Sigmoid colon (tissue), 7 donors: Measurements from ENCODE around the gene CYB561A3. TPM values are rescaled to one million over a fixed set of nuclear protein-coding genes. Genes with fewer than 3 reads are reported as not detected.
A peak's percentile ranks its signal among the peaks of the same experiment; 100 is the strongest.

Source experiments
- DNase-seq: peaks from one replicate; pipeline ENCODE4 v3.0.0-alpha.2; 2019
- H3K27ac ChIP-seq, 4 donors: fragments of 200-600 bp; sonication (generic); one replicate each; pipeline ENCODE4 v1.5.1; 2016 to 2019; ENCODE audit warnings: mild to moderate bottlenecking in 1 of 4
- H3K27me3 ChIP-seq, 3 donors: fragments of 200-600 bp; sonication (generic); one replicate each; pipeline ENCODE4 v1.5.1; 2019; ENCODE audit warnings: mild to moderate bottlenecking in 1 of 3
- H3K36me3 ChIP-seq, 4 donors: fragments of 200-600 bp; sonication (generic); one replicate each; pipeline ENCODE4 v1.5.1; 2016 to 2019
- H3K4me1 ChIP-seq, 4 donors: fragments of 200-600 bp; sonication (generic); one replicate each; pipeline ENCODE4 v1.5.1; 2017 to 2019
- H3K4me3 ChIP-seq, 4 donors: fragments of 200-600 bp; sonication (generic); one replicate each; pipeline ENCODE4 v1.5.1; 2017 to 2019; ENCODE audit warnings: mild to moderate bottlenecking in 2 of 4, moderate library complexity in 1 of 4
- H3K9me3 ChIP-seq, 4 donors: fragments of 200-600 bp in 3 of 4; sonication (generic) in 3 of 4; one replicate each; pipeline versions ENCODE4 v1.5.1 to v1.6.1; 2013 to 2019
- CTCF ChIP-seq, 4 experiments: fragments of 450-650 bp in 3 of 4; fragments of 200-600 bp in 1 of 4; IDR thresholded peaks; one replicate each; pipeline ENCODE4 v1.5.1; 2016 to 2019; ENCODE audit warnings: antibody characterized with exemption in 4 of 4, mild to moderate bottlenecking in 3 of 4, moderate library complexity in 2 of 4
- EP300 ChIP-seq, 4 donors: sonication (generic); formaldehyde crosslinking; IDR thresholded peaks; one replicate each; pipeline ENCODE4 v1.6.1; 2017; ENCODE audit warnings: antibody characterized with exemption in 4 of 4
- POLR2A ChIP-seq, 2 donors: fragments of 450-650 bp; IDR thresholded peaks; one replicate each; pipeline ENCODE4 v1.6.1; 2016; ENCODE audit warnings: antibody characterized with exemption in 2 of 2, mild to moderate bottlenecking in 2 of 2, moderate library complexity in 2 of 2
- POLR2AphosphoS5 ChIP-seq, 4 donors: sonication (generic); formaldehyde crosslinking; IDR thresholded peaks; one replicate each; pipeline ENCODE4 v1.6.1; 2017; ENCODE audit warnings: antibody characterized with exemption in 4 of 4
- WGBS, 2 donors: extraction: QIAGEN DNeasy Blood & Tissue Kit; methylation state at CpG; one replicate each; pipeline ENCODE4 v1.1.7; 2013; 5-methylcytosine and 5-hydroxymethylcytosine counted together
- intact Hi-C: fragments of 100-400 bp; cut with DNase I; formaldehyde crosslinking; loops from one replicate; pipeline ENCODE4 v1.15.1; 2023
- polyA plus RNA-seq, 3 donors: library from polyadenylated mRNA; stranded (reverse); fragments of 200-250 nt; gene quantifications; one replicate each; pipeline ENCODE4 v1.2.3, GENCODE V29; 2013
- total RNA-seq, 4 donors: library from RNA; depleted of rRNA; stranded (reverse); fragments of >200 nt; gene quantifications; one replicate each; pipeline ENCODE4 v1.1.0, GENCODE V29; 2016
- donor health status: healthy with polysubstance abuse.
- donor health status: Bipolar disorder and iron deficiency.
- donor health status: healthy.

CYB561A3 gene, protein sequence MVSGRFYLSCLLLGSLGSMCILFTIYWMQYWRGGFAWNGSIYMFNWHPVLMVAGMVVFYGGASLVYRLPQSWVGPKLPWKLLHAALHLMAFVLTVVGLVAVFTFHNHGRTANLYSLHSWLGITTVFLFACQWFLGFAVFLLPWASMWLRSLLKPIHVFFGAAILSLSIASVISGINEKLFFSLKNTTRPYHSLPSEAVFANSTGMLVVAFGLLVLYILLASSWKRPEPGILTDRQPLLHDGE
- total RNA-seq (10 to 100 TPM; 17.3 to 39.6 (median 30.5) TPM), polyA plus RNA-seq (10 to 100 TPM; 35.1 to 66.2 (median 39.6) TPM)

DNA sequence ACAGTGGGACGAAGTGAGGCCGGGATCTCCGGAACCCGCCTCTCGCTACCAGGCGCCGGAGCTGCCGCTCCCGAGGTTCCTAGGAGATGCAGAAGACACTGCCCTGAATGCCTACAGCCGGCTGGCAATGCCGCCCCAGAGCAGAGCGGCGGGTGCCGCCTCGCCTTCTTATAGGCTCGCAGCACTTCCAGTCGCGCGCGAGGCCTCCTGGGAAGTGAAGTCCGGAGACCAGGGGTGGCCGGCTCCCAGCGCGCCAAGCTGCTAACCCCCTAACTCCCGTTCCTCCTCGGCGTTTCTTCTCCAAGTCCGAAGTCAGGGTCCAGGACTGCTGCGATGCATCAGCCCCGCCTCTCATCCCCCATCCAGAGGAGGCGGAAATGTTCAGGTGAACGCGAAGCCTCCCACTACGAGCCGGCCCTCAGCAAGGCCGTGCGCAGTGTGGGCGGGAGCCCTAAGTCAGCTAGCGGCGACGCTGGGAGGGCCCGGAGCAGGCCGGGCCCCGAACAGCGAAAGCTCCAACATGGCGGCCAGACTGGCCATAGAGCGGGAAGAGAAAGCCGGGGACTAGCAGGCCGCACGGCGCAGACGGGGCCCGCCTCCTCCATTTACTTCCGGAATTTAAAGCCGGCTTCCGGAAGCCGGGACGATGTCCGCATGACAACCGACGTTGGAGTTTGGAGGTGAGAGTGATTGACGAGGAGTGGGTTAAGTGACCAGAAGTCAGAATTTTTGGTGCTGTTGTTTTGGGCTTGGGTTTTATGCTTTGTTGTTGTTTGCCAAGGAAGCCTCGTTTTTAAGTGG lies at the start of gene CYB561A3, which contains the start of gene TMEM138:
Gene CYB561A3 (minus strand): TSS at position 142 of the 801 bp plus-strand sequence. CDS start 5,169 bp downstream, outside the sequence.
Gene TMEM138 (plus strand): TSS at position 634 of the 801 bp plus-strand sequence. CDS start 2,017 bp downstream, outside the sequence.
- Histone ChIP-seq H3K27ac (peak within 1 kb of the TSS; percentile 90 to 100 (median 96)), H3K9me3 (no peaks in the 10 kb centered on the region), H3K36me3 (peaks cover 6 to 33% (median 26%) of the 10 kb centered on the region in 4 donors), H3K4me1 (peaks cover 2 to 30% (median 27%) of the 10 kb centered on the region in 4 donors), H3K4me3 (peak within 1 kb of the TSS; percentile 56 to 70 (median 64)), H3K27me3 (no peaks in the 10 kb centered on the region)
- intact Hi-C loops, result loop anchor here (1.0 to 2.0 kb wide), 2 partner anchors 29 to 69 kb away; partner anchors contain the start of genes DDB1, SDHAF2 and TKFC
- peak; percentile 97 for DNase-seq
- 0% methylated on average over 63 of the region's 63 CpGs for WGBS, 2 donors
- TF ChIP-seq EP300 (IDR thresholded peaks at IDR 0.05) (no peak), POLR2AphosphoS5 (IDR thresholded peaks at IDR 0.05) (peak; percentile 90 to 94 (median 92)), POLR2A (IDR thresholded peaks at IDR 0.05) (peak; percentile 47 to 85)

DNA sequence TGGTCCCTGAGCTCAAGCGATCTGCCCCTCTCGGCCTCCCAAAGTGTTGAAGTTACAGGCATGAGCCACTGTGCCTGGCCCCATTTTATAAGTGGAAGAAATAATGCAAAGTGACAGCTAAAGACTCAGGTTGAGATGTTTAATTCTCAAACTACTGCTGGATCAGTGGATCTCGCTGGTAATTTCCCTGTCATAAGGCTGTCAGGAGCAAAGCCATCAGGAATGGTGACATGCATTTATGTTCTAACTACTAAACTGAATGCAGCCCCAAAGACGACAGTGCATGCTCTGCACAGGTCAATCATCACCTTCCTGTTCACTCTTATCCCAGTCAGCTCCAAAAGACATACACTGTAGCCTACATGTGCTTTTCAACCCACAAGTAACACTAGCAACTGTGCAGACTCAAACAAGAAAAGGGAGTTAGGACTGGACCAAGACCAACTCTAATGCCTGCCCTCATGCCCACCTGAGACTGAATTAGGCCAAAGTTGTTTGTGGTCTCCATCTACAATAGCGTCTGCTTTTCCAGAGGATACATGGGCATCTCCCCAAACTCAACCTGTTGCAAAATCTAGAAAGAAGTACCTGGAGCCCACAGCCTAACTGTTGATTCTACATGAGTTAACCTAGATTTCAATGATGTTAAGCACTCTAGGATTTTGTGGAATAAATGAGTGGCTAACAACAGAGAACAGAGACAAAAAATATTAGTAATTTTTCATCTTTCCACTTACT lies 45.5 kb upstream of the CYB561A3 start:
- no peak overlapping the region for H3K4me3 ChIP-seq
- TF ChIP-seq POLR2A (IDR thresholded peaks at IDR 0.05) (no peak), EP300 (IDR thresholded peaks at IDR 0.05) (no peak), CTCF (IDR thresholded peaks at IDR 0.05) (no peak), POLR2AphosphoS5 (IDR thresholded peaks at IDR 0.05) (no peak)
- no peaks in the 10 kb centered on the region for H3K9me3 ChIP-seq
- no peaks in the 10 kb centered on the region for H3K27me3 ChIP-seq
- no peaks in the 10 kb centered on the region for H3K4me1 ChIP-seq
- peak overlapping the region in 3 of 4 donors; percentile 28 to 49 (median 47) for H3K27ac ChIP-seq
- DNase-seq, result no peak
- intact Hi-C loops, result no loop called here
- 95 to 97% methylated on average over 5 of the region's 5 CpGs for WGBS, 2 donors
- peaks cover 41 to 100% (median 81%) of the 10 kb centered on the region in 4 donors for H3K36me3 ChIP-seq

DNA sequence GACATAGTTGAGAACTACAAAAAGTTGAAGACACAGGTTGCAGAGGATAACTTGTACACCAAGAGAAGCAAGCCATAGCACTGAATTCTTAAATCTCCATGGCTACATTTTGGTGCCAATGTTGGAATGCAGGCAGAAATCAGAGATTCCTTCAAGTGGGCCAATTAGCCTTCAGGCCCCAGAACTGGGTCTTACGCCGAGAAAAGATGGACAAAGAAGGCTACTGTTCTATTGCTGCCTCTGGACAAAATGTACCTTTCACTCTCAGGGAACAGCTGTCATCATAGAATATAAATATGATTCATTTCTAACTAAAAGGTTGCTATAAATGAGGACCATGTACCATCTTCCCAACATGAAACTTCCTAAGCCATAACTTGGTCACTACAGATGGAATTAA lies 44.4 kb upstream of the CYB561A3 start:
- no peaks in the 10 kb centered on the region for H3K4me1 ChIP-seq
- intact Hi-C loops, result no loop called here
- WGBS, 2 donors, result 90 to 94% methylated on average over 2 of the region's 2 CpGs
- TF ChIP-seq EP300 (IDR thresholded peaks at IDR 0.05) (no peak), CTCF (IDR thresholded peaks at IDR 0.05) (no peak), POLR2AphosphoS5 (IDR thresholded peaks at IDR 0.05) (no peak), POLR2A (IDR thresholded peaks at IDR 0.05) (no peak)
- DNase-seq, result no peak
- H3K27ac ChIP-seq, result peak overlapping the region in 3 of 4 donors; percentile 28 to 49 (median 47)
- peaks cover 31 to 100% (median 70%) of the 10 kb centered on the region in 4 donors for H3K36me3 ChIP-seq
- H3K4me3 ChIP-seq, result no peak overlapping the region
- H3K27me3 ChIP-seq, result no peaks in the 10 kb centered on the region
- H3K9me3 ChIP-seq, result no peaks in the 10 kb centered on the region

DNA sequence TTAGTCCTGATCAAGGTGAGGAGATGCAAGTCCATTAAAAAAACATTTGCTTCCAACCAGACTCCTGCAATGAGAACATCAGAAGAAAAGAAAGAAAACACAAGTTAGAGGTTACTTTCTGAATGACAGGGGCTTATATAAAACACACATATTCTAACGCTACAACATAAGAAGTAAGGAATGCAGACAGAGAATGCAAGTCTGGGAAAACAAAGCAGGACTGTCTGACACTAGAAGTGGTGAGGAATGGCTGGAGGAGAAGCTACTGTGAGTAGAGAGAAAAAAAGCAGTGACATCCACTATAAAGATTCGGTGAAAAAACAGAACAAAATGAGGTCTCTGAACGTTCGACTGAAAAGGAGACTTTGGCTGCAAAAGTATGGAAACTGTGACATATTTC lies 43.0 kb upstream of the CYB561A3 start:
- H3K4me1 ChIP-seq, result no peaks in the 10 kb centered on the region
- peaks cover 26 to 100% (median 55%) of the 10 kb centered on the region in 4 donors for H3K36me3 ChIP-seq
- DNase-seq, result no peak
- no peaks in the 10 kb centered on the region for H3K9me3 ChIP-seq
- WGBS, 2 donors, result 89 to 90% methylated on average over 4 of the region's 4 CpGs
- no peak overlapping the region for H3K4me3 ChIP-seq
- intact Hi-C loops, result no loop called here
- TF ChIP-seq CTCF (IDR thresholded peaks at IDR 0.05) (no peak), EP300 (IDR thresholded peaks at IDR 0.05) (no peak), POLR2AphosphoS5 (IDR thresholded peaks at IDR 0.05) (no peak), POLR2A (IDR thresholded peaks at IDR 0.05) (no peak)
- H3K27ac ChIP-seq, result peak overlapping the region in 1 of 4 donors; percentile 41
- H3K27me3 ChIP-seq, result no peaks in the 10 kb centered on the region
